NCI-H1417 (cell line): ENCODE measurements around the gene MRAP2.
A peak's percentile ranks its signal among the peaks of the same experiment; 100 is the strongest.
"Not testable (repeated sequence)": the region's sequence is repeated elsewhere in the genome, so short reads cannot be mapped to it uniquely, and the experiment has no call there.

Source experiments
- DNase-seq, 3 experiments: peaks; one replicate each; lab custom pipeline; 2025; lab: John Stamatoyannopoulos, UW

MRAP2 gene

DNA sequence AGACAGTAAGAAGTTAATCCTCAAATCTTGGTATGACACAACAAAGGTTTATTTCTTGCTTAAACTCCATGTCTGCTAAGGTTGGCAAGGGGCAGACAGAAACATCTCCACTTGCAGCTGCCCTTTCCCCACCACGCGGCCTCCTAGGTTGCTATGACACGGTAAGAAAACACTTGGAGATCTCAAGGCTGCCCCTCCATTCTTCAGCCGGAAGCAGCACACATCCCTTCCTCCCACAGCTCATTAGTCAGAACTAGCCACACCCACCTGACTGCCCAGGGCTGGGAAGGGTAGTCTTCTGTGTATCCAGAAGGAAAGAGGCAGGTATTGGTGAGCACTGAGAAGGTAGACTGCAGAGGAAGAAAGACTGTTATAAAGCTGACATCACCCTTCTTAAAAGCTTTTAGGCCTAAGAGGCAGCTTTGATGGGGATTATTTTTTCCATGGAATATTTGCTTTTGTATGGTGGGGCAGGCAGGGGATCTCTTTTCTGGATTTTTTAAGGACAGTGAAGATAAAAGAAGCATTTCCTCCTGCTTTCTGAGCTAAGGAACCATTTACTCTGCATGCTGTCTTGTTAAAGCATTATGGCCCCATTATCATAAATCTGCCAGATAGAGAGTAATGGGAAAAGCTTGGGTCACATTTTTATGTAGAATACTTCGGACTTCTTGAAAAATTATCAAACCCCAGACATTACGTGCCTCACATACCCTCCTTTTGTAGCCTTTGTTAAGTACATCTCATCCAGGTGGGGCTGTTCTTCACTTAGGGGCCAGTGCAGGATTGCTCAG lies 41.6 kb downstream of the MRAP2 start:
- peak in 2 of 3 experiments; percentile 28 to 57 for DNase-seq

DNA sequence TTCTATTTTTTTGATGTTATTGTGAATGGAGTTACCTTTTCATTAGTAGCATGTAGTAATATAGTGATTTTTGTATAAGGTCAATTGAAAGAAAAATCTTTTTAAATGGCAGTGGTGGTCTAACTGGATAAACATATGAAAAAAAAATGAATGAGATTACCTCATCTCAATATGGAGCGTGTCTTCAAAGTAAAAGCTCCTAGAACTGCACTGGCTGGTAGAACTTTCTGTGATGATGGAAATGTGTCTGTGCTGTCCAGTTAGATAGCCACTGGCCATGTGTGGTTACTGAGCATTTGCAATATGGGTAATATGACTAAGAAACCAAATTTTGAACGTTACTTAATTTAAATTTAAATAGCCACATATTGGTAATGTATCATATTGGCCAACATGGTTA lies 44.1 kb downstream of the MRAP2 start:
- DNase-seq = no peak

DNA sequence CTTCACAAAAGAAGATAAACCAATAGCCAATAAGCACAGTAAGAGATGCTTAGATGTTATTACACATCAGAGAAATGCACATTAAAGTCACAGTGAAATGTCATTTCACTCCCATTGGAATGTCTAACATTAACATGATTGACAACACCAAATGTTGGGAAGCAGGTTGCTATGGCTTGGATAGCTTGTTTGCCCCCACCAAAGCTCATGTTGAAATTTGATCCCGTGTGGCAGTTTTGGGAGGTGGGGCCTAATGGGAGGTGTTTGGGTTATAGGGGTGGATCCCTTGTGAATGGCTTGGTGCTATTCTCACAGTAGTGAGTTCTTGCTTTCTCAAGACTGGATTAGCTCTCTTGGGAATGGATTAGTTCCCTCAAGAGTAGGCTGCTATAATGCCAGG lies 44.8 kb downstream of the MRAP2 start:
- no peak for DNase-seq

DNA sequence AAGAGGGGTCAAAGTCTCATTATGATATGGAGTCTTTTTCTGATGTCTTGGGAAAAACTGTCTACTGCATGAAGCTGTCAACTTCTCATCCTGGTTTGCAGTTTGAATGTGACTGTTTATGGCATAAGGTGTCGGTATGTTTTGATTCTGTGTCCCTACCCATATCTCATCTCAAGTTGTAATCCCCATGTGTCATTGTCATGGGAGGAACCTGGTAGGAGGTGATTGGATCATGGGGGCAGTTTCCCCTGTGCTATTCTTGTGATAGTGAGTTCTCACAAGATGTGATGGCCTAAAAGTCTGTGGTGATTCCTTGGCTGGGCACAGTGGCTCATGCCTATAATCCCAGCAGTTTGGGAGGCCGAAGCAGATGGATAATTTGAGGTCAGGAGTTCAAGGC lies 47.6 kb downstream of the MRAP2 start:
- DNase-seq = no peak

DNA sequence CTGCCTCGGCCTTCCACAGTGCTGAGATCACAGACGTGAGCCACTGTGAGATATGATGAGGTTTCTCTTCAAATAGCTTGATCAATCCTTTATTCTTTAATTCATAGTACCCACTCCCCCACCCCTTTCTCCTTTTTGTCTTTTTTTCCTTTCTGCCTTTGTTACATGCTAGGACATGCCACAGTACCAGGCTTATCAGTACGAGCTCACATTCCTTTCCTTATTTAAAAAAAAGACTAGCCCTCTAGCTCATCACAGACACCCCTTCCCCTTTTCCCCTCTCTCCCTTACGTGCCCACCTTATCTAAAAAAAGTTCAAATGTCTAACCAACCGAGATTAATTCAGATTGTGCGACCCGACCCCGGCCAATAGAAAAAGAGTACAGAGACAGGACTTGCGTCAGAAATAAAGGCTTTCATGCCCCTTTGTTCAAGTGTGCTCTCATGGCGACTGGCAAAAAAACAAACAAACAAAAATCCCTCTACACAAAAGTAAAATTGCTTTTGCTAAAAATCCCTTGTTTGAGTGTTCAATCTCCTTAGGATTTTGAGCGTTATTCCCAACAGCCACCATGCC lies 49.2 kb downstream of the MRAP2 start:
- DNase-seq = no peak

DNA sequence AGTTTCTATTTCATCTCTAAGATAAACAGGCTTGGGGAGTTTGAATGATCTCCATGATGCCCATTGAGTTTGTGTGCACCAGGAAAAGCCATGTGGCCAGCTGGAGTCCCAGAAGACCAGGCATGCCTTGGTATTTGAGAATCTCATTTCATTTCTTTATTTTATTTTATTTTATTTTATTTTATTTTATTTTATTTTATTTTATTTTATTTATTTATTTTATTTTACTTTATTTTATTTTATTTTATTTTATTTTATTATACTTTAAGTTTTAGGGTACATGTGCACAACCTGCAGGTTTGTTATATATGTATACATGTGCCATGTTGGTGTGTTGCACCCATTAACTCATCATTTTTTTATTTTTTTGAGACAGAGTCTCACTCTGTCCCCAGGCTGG lies 51.1 kb downstream of the MRAP2 start:
- DNase-seq = not testable (repeated sequence)

DNA sequence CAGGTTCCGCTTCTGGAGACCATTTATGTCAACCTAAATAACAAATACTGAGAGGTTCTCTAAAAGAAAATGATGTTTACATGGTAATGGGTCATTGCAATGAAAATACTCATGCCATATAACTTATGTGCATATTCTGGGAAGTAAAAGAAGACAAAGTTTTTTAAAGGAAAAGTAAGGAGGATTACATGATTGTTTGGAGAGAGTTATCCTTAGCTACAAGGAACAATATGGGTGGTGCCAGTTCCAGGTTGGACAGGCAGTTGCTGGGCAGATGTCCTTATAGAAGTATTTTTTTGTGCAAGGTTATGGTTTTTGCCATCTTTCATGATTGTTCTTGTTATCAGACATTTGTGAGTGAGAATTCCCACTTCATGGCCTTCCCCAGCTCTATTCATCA lies 52.5 kb downstream of the MRAP2 start:
- DNase-seq = no peak

DNA sequence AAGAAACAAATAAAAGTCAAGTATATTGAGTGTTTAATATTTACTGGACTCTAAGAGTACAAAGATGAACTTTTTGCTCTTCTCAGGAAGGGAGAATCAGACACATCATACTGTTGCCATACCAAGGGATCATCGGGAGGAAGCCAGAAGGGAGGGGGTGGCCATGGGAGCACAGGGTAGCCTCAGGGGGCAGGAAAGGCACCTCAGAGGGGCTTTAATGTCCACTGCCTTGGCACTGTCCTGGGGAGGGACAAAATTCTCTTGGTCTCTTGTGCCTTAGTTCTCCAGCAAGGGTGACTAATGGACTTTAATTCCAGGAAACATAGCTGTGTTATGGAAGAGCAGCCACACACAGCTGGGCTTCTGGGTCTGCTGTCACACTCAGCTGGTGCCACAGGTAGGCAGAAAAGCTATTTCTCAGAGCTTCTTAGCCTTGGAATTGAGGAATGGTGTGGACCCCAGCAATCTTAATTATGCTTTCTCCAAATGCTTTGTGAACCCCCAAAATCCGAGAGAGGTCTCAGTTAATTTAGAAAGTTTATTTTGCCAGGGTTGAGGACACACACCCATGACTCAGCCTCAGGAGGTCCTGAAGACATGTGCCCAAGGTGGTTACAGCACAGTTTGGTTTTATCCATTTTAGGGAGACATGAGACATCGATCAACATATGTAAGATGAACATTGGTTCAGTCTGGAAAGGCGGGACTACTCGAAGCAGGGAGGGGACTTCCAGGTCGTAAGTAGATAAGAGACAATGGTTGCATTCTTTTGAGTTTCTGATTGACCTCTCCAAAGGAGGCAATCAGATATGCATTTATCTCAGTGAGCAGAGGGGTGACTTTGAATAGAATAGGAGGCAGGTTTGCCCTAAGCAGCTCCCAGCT lies 53.2 kb downstream of the MRAP2 start:
- no peak for DNase-seq

DNA sequence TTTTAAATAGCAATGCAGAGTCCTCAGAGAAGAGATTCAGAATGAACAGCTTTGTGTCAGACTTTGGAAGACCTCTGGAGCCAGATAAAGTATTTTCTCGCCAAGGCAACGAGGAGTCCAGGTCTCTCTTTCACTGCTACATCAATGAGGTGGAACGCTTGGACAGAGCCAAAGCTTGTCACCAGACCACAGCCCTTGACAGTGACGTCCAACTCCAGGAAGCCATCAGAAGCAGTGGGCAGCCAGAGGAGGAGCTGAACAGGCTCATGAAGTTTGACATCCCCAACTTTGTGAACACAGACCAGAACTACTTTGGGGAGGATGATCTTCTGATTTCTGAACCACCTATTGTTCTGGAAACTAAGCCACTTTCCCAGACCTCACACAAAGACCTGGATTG lies 55.5 kb downstream of the MRAP2 start:
- no peak for DNase-seq

DNA sequence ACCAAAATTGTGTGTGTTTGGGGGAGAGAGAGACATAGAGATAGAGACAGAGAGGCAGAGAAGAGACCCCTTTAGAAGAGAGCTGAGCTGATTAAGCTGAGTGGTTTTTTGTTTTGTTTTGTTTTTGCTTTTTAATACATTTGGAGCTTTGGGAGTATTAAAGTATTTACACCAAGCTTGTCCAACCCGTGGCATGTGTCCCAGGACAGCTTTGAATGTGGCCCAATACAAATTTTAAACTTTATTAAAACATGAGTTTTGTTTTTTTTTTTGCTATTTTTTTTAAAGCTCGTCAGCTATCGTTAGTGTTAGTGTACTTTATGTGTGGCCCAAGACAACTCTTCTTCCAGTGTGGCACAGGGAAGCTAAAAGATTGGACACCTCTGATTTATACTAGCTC lies 56.0 kb downstream of the MRAP2 start:
- DNase-seq = no peak

DNA sequence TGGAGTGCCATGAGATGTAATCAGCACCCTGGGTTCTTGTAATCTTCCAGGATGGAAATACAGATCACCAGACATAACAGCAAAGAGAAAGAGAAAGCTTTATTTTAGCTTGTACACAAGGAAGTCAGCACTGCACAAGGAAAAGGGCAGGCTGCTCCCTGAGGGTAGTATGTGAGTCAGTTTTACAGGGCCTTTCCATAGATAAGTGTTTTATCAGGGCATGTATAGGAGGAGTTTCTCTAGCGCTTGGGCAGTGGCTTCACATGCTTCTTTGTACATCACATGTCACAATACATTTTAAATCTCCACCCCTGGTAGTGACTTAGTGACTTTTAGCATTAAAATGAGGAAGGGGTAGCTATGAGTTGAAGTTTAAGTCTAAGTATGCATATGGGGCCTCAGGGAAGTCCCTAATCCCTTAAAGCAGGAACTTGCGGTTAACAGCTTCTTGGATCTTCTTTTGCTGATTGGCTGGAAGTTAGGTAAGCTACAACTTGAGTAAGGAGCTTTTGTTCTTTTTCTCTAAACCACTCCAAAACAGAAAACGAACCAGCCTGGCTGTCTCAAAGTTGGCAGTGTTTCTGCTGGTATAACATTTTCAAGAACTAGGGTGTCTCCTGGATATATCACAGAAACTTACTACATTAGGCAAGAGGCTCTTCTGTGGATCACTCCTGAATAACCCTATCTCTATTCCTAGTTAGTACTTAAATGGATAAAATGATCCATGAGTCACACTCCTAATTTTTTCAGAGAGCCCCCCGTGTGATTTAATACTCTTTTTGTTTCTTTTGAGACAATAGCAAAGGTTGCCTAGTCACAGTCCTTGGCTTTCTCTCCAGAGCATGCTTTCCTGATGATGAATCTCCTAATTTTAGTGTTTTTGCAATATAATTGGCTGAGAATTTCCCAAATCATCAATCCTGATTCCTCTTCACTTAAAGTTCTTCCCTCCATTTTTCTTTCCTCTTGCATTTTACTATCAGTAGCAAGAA lies 60.2 kb downstream of the MRAP2 start:
- DNase-seq = no peak

DNA sequence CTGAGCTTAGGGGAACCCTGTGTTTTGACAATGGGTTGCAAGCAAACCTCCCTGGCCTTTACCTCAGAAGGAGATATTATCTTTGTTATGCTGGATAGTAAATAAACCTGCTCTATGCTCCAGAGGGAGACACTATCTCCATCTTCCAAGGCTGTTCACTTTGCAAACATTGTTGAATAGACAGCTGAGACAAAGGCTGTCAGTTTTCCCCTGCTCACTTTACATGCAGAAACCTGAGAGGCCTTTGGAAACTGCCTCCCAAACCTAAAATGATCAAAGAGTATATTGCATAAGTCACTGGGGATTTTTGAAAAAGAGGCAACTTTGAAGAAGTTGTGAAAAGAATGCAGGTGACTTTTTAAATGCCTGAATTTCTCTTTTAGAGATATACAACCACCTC lies 61.6 kb downstream of the MRAP2 start:
- no peak for DNase-seq

DNA sequence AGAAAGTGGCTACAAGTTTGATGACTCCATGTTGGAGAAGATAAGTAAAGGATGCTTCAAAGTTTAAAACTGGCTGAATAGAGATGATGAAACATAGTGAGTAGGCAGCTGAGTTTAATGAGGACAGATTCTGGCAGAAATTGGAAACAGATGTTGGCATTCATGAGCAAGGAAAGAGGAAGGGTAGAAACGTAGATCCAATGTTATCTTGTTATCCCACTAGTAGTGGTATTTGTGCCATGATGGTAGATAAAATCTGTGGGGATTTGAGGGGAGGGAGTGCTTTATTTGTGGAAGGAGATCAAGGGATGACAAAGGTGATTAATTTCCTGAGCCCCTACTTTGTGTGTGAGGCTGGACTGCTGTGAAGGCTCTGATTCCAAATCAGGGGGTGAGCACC lies 69.5 kb downstream of the MRAP2 start:
- DNase-seq = no peak

DNA sequence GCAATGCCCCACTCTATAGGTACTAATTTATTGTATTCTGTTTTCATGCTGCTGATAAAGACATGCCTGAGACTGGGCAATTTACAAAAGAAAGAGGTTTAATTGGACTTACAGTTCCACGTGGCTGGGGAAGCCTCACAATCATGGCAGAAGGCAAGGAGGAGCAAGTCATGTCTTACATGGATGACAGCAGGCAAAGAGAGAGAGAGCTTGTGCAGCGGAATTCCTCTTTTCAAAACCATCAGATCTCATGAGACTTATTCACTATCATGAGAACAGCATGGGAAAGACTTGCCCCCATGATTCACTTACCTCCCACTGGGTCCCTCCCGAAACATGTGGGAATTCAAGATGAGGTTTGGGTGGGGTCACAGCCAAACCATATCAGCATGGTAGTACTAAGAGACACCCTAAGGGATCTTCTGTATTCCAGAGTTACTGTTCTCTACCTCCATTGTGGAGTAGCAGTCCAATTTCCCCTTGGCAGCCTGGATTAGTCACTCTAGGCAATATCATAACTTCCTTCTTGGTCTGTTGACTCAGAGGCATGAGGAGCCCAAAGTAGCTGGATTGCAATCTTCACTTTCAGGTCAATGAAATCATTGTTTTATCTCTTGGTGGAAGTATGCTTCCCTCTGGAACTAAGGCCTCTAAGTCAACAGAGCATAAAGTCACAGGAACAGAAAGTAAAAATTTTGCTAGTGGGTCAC lies 71.8 kb downstream of the MRAP2 start:
- DNase-seq = not testable (repeated sequence)

DNA sequence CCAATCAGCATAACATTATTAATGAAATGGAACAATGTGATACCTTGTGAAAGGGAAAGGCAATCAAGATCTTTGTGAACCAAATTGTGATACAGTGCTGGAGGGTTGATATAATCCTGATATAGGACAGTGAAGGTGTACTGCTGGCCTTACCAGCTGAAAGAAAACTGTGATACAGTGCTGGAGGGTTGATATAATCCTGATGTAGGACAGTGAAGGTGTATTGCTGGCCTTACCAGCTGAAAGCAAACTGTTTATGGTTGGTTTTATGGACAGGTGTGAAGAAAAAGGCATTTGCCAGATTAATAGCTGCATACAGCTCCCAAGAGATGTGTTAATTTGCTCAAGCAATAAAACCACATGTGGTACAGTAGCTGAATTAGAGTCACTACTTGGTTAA lies 73.9 kb downstream of the MRAP2 start:
- no peak for DNase-seq

DNA sequence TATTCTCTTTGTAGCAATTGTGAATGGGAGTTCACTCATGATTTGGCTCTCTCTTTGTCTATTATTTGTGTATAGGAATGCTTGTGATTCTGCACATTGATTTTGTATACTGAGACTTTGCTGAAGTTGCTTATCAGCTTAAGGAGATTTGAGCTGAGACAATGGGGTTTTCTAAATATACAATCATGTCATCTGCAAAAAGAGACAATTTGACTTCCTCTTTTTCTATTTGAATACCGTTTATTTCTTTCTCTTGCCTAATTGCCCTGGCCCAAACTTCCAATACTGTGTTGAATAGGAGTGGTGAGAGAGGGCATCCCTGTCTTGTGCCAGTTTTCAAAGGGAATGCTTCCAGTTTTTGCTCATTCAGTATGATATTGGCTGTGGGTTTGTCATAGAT lies 77.8 kb downstream of the MRAP2 start:
- DNase-seq = not testable (repeated sequence)

DNA sequence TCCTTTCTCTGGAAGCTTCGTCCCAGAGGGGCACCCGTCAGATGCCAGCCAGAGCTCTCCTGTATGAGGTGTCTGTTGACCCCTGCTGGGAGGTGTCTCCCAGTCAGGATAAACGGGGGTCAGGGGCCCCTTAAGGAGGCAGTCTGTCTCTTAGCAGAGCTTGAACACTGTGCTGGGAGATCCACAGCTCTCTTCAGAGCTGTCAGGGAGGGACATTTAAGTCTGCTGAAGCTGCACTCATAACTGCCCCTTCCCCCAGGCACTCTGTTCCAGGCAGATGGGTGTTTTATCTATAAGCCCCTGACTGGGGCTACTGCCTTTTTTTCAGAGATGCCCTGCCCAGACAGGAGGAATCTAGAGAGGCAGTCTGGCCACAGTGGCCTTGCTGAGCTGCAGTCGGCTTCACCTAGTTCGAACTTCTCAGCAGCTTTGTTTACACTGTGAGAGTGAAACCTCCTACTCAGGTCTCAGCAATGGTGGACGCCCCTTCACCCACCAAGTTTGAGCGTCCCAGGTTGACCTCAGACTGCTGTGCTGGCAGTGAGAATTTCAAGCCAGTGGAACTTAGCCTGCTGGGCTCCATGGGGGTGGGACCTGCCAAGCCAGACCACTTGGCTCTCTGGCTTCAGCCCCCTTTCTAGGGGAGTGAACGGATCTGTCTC lies 81.5 kb downstream of the MRAP2 start:
- DNase-seq = not testable (repeated sequence)

DNA sequence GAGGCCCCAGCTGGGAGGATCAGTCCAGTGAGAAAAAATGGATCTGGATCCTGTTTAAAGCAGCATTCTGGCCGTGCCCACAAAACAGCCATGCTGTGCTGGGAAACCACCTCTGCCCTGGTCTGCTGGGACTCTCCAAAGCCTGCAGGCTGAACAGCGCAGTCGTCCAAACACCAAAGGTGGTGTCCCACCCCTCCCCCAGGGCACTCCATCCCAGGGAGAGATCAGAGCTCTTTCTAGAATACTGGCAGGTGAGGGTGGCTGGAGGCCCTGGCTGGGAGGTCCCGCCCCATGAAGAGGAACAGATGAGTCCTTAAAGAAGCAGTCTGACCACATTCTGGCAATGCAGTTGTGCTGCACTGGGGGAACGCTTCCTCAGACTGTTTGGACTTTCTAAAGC lies 84.6 kb downstream of the MRAP2 start:
- DNase-seq = no peak

DNA sequence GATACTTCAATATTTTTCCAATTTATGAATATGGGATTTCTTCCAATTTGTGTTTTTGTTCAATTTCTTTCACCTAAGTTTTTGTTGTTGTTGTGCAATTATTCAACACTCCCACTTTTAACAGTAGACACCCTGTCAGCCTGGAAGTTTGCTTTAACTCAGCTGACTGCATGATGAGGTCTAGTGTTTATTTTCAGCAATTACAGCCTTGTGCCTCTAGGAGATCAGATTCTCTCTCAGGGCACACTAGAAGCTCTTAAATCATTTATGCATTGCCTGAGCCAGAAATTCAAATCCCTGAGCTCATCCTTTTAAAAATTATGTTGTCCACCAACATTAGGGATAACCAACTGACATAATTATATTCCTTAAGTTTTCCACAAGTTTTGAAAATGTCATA lies 85.7 kb downstream of the MRAP2 start:
- DNase-seq = no peak

DNA sequence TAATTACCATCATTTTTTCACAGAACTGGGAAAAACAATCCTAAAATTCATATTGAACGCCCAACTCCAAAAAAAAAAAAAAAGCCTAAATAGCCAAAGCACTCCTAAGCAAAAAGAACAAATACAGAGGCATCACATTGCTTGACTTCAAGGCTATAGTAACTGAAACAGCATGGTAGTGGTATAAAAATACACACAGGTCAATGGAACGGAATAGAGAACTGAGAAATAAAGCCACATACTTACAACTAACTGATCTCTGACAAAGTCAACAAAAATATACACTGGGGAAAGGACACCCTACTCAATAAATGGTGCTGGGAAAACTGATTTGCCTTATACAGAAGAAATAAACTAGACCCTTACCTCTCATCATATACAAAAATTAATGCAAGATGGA lies 89.6 kb downstream of the MRAP2 start:
- DNase-seq = no peak
